HEK293 (cell line): ENCODE results near the gene EFCAB5.

Experiments used
- CTCF ChIA-PET: fragments of 350-600 bp; formaldehyde crosslinking; extraction: SDS; loops from one replicate; lab custom pipeline; 2021; ENCODE audit warnings: antibody characterized with exemption; lab: Yijun Ruan, JAX
- POLR2A ChIA-PET: fragments of 300-600 bp; formaldehyde crosslinking; extraction: SDS; loops from one replicate; lab custom pipeline; 2020; ENCODE audit warnings: antibody characterized with exemption, inconsistent platforms; lab: Yijun Ruan, JAX
- H3K27ac ChIP-seq: fragments of 200-500 bp; sonication (Bioruptor generic); 2 replicates; pipeline ENCODE4 v1.5.1; 2014; ENCODE audit warnings: low read depth, low read length, control low read depth, inconsistent platforms; ENCODE audit errors: extremely low read depth
- H3K36me3 ChIP-seq, 2 experiments: fragments of 200-500 bp in 1 of 2; sonication (Bioruptor generic) in 1 of 2; 1 replicate in 1 of 2; 2 replicates in 1 of 2; pipeline ENCODE4 v1.5.1; 2014 to 2017; ENCODE audit warnings: inconsistent platforms in 2 of 2, low read length in 2 of 2; ENCODE audit not compliant: control insufficient read depth in 2 of 2, insufficient read depth in 1 of 2
- H3K4me1 ChIP-seq: fragments of 200-500 bp; sonication (Bioruptor generic); 2 replicates; pipeline ENCODE4 v1.5.1; 2014; ENCODE audit warnings: mild to moderate bottlenecking, low read length, inconsistent platforms; ENCODE audit not compliant: control insufficient read depth, insufficient read depth
- H3K4me3 ChIP-seq: 2 replicates; pipeline ENCODE4 v1.5.1; 2011; ENCODE audit warnings: low read depth, mild to moderate bottlenecking, control low read depth, low read length, moderate library complexity
- H3K9me3 ChIP-seq: fragments of 200-500 bp; sonication (Bioruptor generic); 2 replicates; pipeline ENCODE4 v1.5.1; 2014; ENCODE audit warnings: low read depth, low read length, inconsistent platforms; ENCODE audit not compliant: control insufficient read depth, insufficient read depth
- AEBP2 ChIP-seq: fragments of 450-650 bp; formaldehyde crosslinking; IDR thresholded peaks from 2 replicates; pipeline ENCODE4 v1.5.1; 2016; ENCODE audit warnings: missing biosample characterization, missing genetic modification characterization, borderline replicate concordance
- FEZF1 ChIP-seq: fragments of 450-650 bp; formaldehyde crosslinking; IDR thresholded peaks from 2 replicates; pipeline ENCODE4 v1.5.1; 2016; ENCODE audit warnings: missing biosample characterization, missing genetic modification characterization
- GLIS2 ChIP-seq: fragments of 450-650 bp; formaldehyde crosslinking; IDR thresholded peaks from 2 replicates; pipeline ENCODE4 v1.5.1; 2016; ENCODE audit warnings: missing biosample characterization, missing genetic modification characterization
- KLF10 ChIP-seq: fragments of 450-650 bp; IDR thresholded peaks from 2 replicates; pipeline ENCODE4 v1.5.1; 2018; ENCODE audit warnings: missing biosample characterization, mild to moderate bottlenecking, missing genetic modification characterization
- KLF7 ChIP-seq: fragments of 450-650 bp; formaldehyde crosslinking; IDR thresholded peaks from 2 replicates; pipeline ENCODE4 v1.5.1; 2016; ENCODE audit warnings: missing biosample characterization, missing genetic modification characterization, borderline replicate concordance
- MEIS1 ChIP-seq: sonication (generic); formaldehyde crosslinking; IDR thresholded peaks from 2 replicates; pipeline ENCODE4 v1.8.1; 2022; ENCODE audit warnings: missing genetic modification reagents, mild to moderate bottlenecking, borderline replicate concordance
- OVOL3 ChIP-seq: fragments of 450-650 bp; formaldehyde crosslinking; IDR thresholded peaks from 2 replicates; pipeline ENCODE4 v1.5.1; 2016; ENCODE audit warnings: missing biosample characterization, missing genetic modification characterization
- PRDM1 ChIP-seq: fragments of 450-650 bp; formaldehyde crosslinking; IDR thresholded peaks from 2 replicates; pipeline ENCODE4; 2016; ENCODE audit warnings: missing biosample characterization, missing genetic modification characterization
- RBAK ChIP-seq: fragments of 450-650 bp; formaldehyde crosslinking; IDR thresholded peaks from 2 replicates; pipeline ENCODE4 v1.5.1; 2016; ENCODE audit warnings: missing biosample characterization, missing genetic modification characterization
- ZBTB1 ChIP-seq: fragments of 450-650 bp; formaldehyde crosslinking; IDR thresholded peaks from 2 replicates; pipeline ENCODE4 v1.5.1; 2016; ENCODE audit warnings: missing biosample characterization, missing genetic modification characterization
- ZBTB17 ChIP-seq: fragments of 450-650 bp; formaldehyde crosslinking; IDR thresholded peaks from 2 replicates; pipeline ENCODE4 v1.5.1; 2016; ENCODE audit warnings: missing biosample characterization, missing genetic modification characterization
- ZBTB21 ChIP-seq: fragments of 450-650 bp; formaldehyde crosslinking; IDR thresholded peaks from 2 replicates; pipeline ENCODE4 v1.5.1; 2017; ENCODE audit warnings: missing biosample characterization, missing genetic modification characterization
- ZEB2 ChIP-seq: fragments of 450-650 bp; formaldehyde crosslinking; IDR thresholded peaks from 2 replicates; pipeline ENCODE4 v1.5.1; 2016; ENCODE audit warnings: missing biosample characterization, missing genetic modification characterization
- ZFHX2 ChIP-seq: fragments of 450-650 bp; formaldehyde crosslinking; conservative IDR thresholded peaks from 2 replicates; pipeline ENCODE4 v1.5.1; 2016; ENCODE audit warnings: missing biosample characterization, missing genetic modification characterization
- ZFP41 ChIP-seq: fragments of 450-650 bp; formaldehyde crosslinking; IDR thresholded peaks from 2 replicates; pipeline ENCODE4 v1.5.1; 2016; ENCODE audit warnings: missing biosample characterization, missing genetic modification characterization, borderline replicate concordance
- ZNF121 ChIP-seq: fragments of 450-650 bp; formaldehyde crosslinking; IDR thresholded peaks from 2 replicates; pipeline ENCODE4 v1.5.1; 2016; ENCODE audit warnings: missing biosample characterization, missing genetic modification characterization
- ZNF132 ChIP-seq: fragments of 450-650 bp; formaldehyde crosslinking; IDR thresholded peaks from 2 replicates; pipeline ENCODE4 v1.5.1; 2017; ENCODE audit warnings: missing biosample characterization, missing genetic modification characterization, borderline replicate concordance
- ZNF157 ChIP-seq: fragments of 450-650 bp; formaldehyde crosslinking; IDR thresholded peaks from 2 replicates; pipeline ENCODE4 v1.5.1; 2016; ENCODE audit warnings: missing biosample characterization, missing genetic modification characterization
- ZNF169 ChIP-seq: fragments of 450-650 bp; formaldehyde crosslinking; IDR thresholded peaks from 2 replicates; pipeline ENCODE4 v1.5.1; 2016; ENCODE audit warnings: missing biosample characterization, missing genetic modification characterization
- ZNF184 ChIP-seq: fragments of 450-650 bp; IDR thresholded peaks from 2 replicates; pipeline ENCODE4 v1.5.1; 2018; ENCODE audit warnings: missing biosample characterization, mild to moderate bottlenecking, missing genetic modification characterization
- ZNF26 ChIP-seq: fragments of 450-650 bp; formaldehyde crosslinking; IDR thresholded peaks from 2 replicates; pipeline ENCODE4 v1.5.1; 2016; ENCODE audit warnings: missing biosample characterization, missing genetic modification characterization
- ZNF266 ChIP-seq: fragments of 450-650 bp; formaldehyde crosslinking; IDR thresholded peaks from 2 replicates; pipeline ENCODE4 v1.5.1; 2016; ENCODE audit warnings: missing biosample characterization, missing genetic modification characterization, low read depth
- ZNF354C ChIP-seq: fragments of 450-650 bp; formaldehyde crosslinking; IDR thresholded peaks from 2 replicates; pipeline ENCODE4 v1.5.1; 2016; ENCODE audit warnings: missing biosample characterization, missing genetic modification characterization, low read depth, borderline replicate concordance
- ZNF394 ChIP-seq: fragments of 450-650 bp; formaldehyde crosslinking; IDR thresholded peaks from 2 replicates; pipeline ENCODE4 v1.5.1; 2016; ENCODE audit warnings: missing biosample characterization, missing genetic modification characterization, mild to moderate bottlenecking, moderate library complexity, borderline replicate concordance
- ZNF426 ChIP-seq: fragments of 450-650 bp; formaldehyde crosslinking; IDR thresholded peaks from 2 replicates; pipeline ENCODE4 v1.5.1; 2017; ENCODE audit warnings: missing biosample characterization, missing genetic modification characterization, mild to moderate bottlenecking, inconsistent platforms, moderate library complexity
- ZNF449 ChIP-seq: fragments of 450-650 bp; formaldehyde crosslinking; IDR thresholded peaks from 2 replicates; pipeline ENCODE4 v1.5.1; 2017; ENCODE audit warnings: missing biosample characterization, mild to moderate bottlenecking, missing genetic modification characterization, moderate library complexity
- ZNF530 ChIP-seq: fragments of 450-650 bp; formaldehyde crosslinking; IDR thresholded peaks from 2 replicates; pipeline ENCODE4 v1.5.1; 2016; ENCODE audit warnings: low read depth, missing biosample characterization, missing genetic modification characterization
- ZNF654 ChIP-seq: fragments of 450-650 bp; formaldehyde crosslinking; IDR thresholded peaks from 2 replicates; pipeline ENCODE4 v1.5.1; 2016; ENCODE audit warnings: low read depth, missing biosample characterization, missing genetic modification characterization
- ZNF76 ChIP-seq: fragments of 450-650 bp; formaldehyde crosslinking; IDR thresholded peaks from 2 replicates; pipeline ENCODE4; 2016; ENCODE audit warnings: low read depth, missing biosample characterization, missing genetic modification characterization, borderline replicate concordance
- ZNF777 ChIP-seq: fragments of 450-650 bp; formaldehyde crosslinking; IDR thresholded peaks from 2 replicates; pipeline ENCODE4 v1.5.1; 2017; ENCODE audit warnings: missing biosample characterization, missing genetic modification characterization, borderline replicate concordance
- ZNF785 ChIP-seq: fragments of 450-650 bp; formaldehyde crosslinking; IDR thresholded peaks from 2 replicates; pipeline ENCODE4 v1.5.1; 2016; ENCODE audit warnings: missing biosample characterization, missing genetic modification characterization
- ZSCAN30 ChIP-seq: fragments of 450-650 bp; IDR thresholded peaks from 2 replicates; pipeline ENCODE4 v1.5.1; 2018; ENCODE audit warnings: missing biosample characterization, mild to moderate bottlenecking, missing genetic modification characterization, moderate library complexity

EFCAB5 gene

DNA sequence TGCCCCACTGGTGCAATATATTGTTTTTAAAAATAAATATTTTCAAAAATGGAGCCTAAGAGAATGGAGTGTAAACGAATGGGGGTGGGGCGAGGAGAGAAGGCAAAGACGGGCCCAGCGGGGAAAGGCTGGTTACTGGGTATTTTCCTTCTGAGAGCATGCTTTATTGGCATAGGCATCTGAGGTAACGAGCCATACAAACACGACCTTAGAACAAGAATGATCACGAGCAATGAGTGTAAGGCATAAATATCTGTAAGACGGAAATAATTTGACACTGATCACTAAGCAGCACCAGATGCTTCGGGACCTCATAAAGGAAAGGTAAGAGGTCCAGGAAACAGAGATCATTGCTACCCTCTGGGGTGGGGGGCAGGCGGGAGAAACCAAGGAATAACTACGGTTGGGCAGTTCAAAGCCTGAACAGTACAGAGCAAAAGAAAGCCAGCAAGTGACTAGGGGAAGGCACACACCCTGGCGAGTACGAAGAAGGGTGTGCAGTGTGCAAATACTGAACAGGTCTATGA, 12.4 kb upstream of the EFCAB5 start (continued):
- TF ChIP-seq ZSCAN30 (tag by site-specific recombination) (peak; percentile 13; the same call in 1 of the 2 replicates), ZEB2 (tag by site-specific recombination) (0 out of 2 replicates have a peak, but pooled peaks have one; percentile 7), ZBTB17 (no peak; the same call in 1 of the 2 replicates)

GRCh38 chr17:29929533-29930408, 11.7 kb upstream of the EFCAB5 start, which contains the start of gene SSH2:
Gene SSH2, minus strand, starts transcription at chr17:29930228. Its CDS starts 228 bp downstream, at chr17:29930000.
- Histone ChIP-seq H3K4me1 (peaks cover 16% of the 10 kb centered on the region), H3K36me3 (no peaks in the 10 kb centered on the region), H3K9me3 (no peaks in the 10 kb centered on the region), H3K4me3 (peak within 1 kb of the TSS; percentile 96), H3K27ac (peak within 1 kb of the TSS; percentile 93)
- CTCF ChIA-PET: interaction anchor here (0.6 to 15.2 kb wide), 22 partner anchors 9 to 1085 kb away, joined by 3 to 361 read pairs (median 12); partner anchors contain the start of genes ANKRD13B and EFCAB5
- POLR2A ChIA-PET: interaction anchor here (0.5 to 2.6 kb wide), 28 partner anchors 9 to 636 kb away, joined by 3 to 19 read pairs (median 4); partner anchors contain the start of genes EFCAB5, NSRP1 and NUFIP2
- TF ChIP-seq ZNF26 (tag by site-specific recombination) (no peak), ZNF184 (tag by site-specific recombination) (no peak), MEIS1 (CRISPR knock-in tag) (no peak), FEZF1 (tag by site-specific recombination) (no peak), ZNF394 (tag by site-specific recombination) (no peak), ZNF785 (tag by site-specific recombination) (no peak), ZNF449 (tag by site-specific recombination) (no peak; the same call in 1 of the 2 replicates), PRDM1 (tag by site-specific recombination) (no peak), ZNF354C (tag by site-specific recombination) (no peak), KLF10 (tag by site-specific recombination) (no peak), ZFHX2 (tag by site-specific recombination) (peak; percentile 89), ZNF121 (tag by site-specific recombination) (no peak), ZNF266 (tag by site-specific recombination) (no peak), ZBTB1 (no peak), ZNF76 (tag by site-specific recombination) (peak; percentile 92), KLF7 (tag by site-specific recombination) (peak; percentile 35; the same call in 1 of the 2 replicates), ZFP41 (tag by site-specific recombination) (no peak), RBAK (no peak), ZBTB21 (tag by site-specific recombination) (peak; percentile 9; the same call in 1 of the 2 replicates), ZNF157 (no peak), ZNF169 (no peak), ZNF132 (tag by site-specific recombination) (no peak), ZNF777 (tag by site-specific recombination) (no peak), AEBP2 (0 out of 2 replicates have a peak, but pooled peaks have one; percentile 9), GLIS2 (tag by site-specific recombination) (peak; percentile 98), ZNF654 (tag by site-specific recombination) (no peak), OVOL3 (tag by site-specific recombination) (no peak), ZNF530 (tag by site-specific recombination) (no peak), ZNF426 (tag by site-specific recombination) (no peak)
